ENCODE results near the gene FAM53A. TPM values are rescaled to one million over a fixed set of nuclear protein-coding genes. Genes with fewer than 3 reads are reported as not detected.

The FAM53A gene
- total and polyA plus RNA-seq, 2 donors (not counting 1 experiment from before 2014, with no cell fraction given): 0.65 to 0.99 TPM

DNA sequence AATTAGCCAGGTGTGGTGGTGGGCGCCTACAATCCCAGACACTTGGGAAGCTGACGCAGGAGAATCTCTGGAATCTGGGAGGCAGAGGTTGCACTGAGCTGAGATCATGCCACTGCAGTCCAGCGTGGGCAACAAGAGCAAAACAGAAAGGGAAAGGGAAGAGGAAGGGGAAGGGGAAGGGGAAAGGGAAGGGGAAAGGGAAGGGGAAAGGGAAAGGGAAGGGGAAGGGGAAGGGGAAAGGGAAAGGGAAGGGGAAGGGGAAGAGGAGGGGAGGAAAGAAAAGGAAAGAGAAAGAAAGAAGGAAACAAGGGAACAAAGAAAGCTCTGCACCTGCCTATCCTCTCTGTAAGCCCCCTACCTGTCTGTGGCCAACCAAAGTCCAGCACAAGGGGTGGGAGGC, 35.2 kb downstream of the FAM53A start:
- no peak overlapping the region for H3K4me3 ChIP-seq (replicated peaks in 1 of 4; ENCODE audit: control extremely low read depth in 1 of 4, insufficient read depth in 1 of 4, low read depth in 3 of 4, low read length in 4 of 4)
- no peaks in the 10 kb centered on the region for H3K36me3 ChIP-seq (ENCODE audit: control insufficient read depth, insufficient read depth, low read length)
- H4K20me1 ChIP-seq (ENCODE audit: control insufficient read depth, extremely low read depth, insufficient read depth, low read length): no peaks in the 10 kb centered on the region
- H3K27ac ChIP-seq (ENCODE audit: insufficient read depth, low read length): no peak overlapping the region
- H2AFZ ChIP-seq (ENCODE audit: low read length): no peak overlapping the region
- DNase-seq (ENCODE audit: low read depth in 2 of 2): no peak
- no peaks in the 10 kb centered on the region for H3K27me3 ChIP-seq (ENCODE audit: control insufficient read depth, insufficient read depth, low read length)
- H3K79me2 ChIP-seq (ENCODE audit: control insufficient read depth, insufficient read depth, low read length): no peaks in the 10 kb centered on the region
- H3K4me1 ChIP-seq (ENCODE audit: control insufficient read depth, extremely low read depth, insufficient read depth, low read length): no peaks in the 10 kb centered on the region
- no peak for TF ChIP-seq EZH2 (IDR thresholded peaks at IDR 0.05; ENCODE audit: low read length, missing control alignments)
- TF ChIP-seq, protein P1, sequence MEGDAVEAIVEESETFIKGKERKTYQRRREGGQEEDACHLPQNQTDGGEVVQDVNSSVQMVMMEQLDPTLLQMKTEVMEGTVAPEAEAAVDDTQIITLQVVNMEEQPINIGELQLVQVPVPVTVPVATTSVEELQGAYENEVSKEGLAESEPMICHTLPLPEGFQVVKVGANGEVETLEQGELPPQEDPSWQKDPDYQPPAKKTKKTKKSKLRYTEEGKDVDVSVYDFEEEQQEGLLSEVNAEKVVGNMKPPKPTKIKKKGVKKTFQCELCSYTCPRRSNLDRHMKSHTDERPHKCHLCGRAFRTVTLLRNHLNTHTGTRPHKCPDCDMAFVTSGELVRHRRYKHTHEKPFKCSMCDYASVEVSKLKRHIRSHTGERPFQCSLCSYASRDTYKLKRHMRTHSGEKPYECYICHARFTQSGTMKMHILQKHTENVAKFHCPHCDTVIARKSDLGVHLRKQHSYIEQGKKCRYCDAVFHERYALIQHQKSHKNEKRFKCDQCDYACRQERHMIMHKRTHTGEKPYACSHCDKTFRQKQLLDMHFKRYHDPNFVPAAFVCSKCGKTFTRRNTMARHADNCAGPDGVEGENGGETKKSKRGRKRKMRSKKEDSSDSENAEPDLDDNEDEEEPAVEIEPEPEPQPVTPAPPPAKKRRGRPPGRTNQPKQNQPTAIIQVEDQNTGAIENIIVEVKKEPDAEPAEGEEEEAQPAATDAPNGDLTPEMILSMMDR (conservative IDR thresholded peaks at IDR 0.05 in 1 of 2, IDR thresholded peaks at IDR 0.05 in 1 of 2; ENCODE audit: low read depth in 1 of 2, low read length in 2 of 2): no peak
- no peak overlapping the region for H3K4me2 ChIP-seq (ENCODE audit: extremely low read depth, insufficient read depth, low read length)
- H3K9me3 ChIP-seq (ENCODE audit: control insufficient read depth, insufficient read depth, low read depth, low read length): no peaks in the 10 kb centered on the region
- no peak overlapping the region for H3K9ac ChIP-seq (ENCODE audit: insufficient read depth, low read length)

DNA sequence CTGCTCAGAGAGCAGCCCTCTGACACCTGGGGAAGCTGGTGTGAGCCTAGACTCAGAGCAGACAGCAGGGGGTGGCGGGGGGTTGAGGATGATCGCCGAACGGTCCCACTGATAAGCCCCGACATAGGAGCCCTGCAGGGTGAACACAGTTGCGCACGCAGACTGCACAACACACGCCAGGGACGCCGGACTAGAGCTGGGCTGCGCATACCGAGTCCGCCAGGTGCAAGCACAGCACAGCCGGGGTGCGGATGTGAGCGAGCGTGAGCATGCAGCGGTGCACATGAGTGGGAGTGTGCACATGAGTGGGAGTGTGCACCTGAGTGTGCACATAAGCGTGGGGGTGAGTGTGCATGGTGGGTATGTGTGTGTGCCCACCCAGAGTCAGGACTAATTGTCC, 36.7 kb downstream of the FAM53A start:
- Histone ChIP-seq H3K27ac (ENCODE audit: insufficient read depth, low read length) (no peak overlapping the region), H3K79me2 (ENCODE audit: control insufficient read depth, insufficient read depth, low read length) (no peaks in the 10 kb centered on the region), H3K4me2 (ENCODE audit: extremely low read depth, insufficient read depth, low read length) (no peak overlapping the region), H4K20me1 (ENCODE audit: control insufficient read depth, extremely low read depth, insufficient read depth, low read length) (no peaks in the 10 kb centered on the region), H3K9ac (ENCODE audit: insufficient read depth, low read length) (no peak overlapping the region), H3K4me1 (ENCODE audit: control insufficient read depth, extremely low read depth, insufficient read depth, low read length) (no peaks in the 10 kb centered on the region), H3K9me3 (ENCODE audit: control insufficient read depth, insufficient read depth, low read depth, low read length) (no peaks in the 10 kb centered on the region), H3K36me3 (ENCODE audit: control insufficient read depth, insufficient read depth, low read length) (no peaks in the 10 kb centered on the region), H3K4me3 (replicated peaks in 1 of 4; ENCODE audit: control extremely low read depth in 1 of 4, insufficient read depth in 1 of 4, low read depth in 3 of 4, low read length in 4 of 4) (no peak overlapping the region), H2AFZ (ENCODE audit: low read length) (no peak overlapping the region), H3K27me3 (ENCODE audit: control insufficient read depth, insufficient read depth, low read length) (no peaks in the 10 kb centered on the region)
- DNase-seq (ENCODE audit: low read depth in 2 of 2): no peak
- TF ChIP-seq, protein P1 (conservative IDR thresholded peaks at IDR 0.05 in 1 of 2, IDR thresholded peaks at IDR 0.05 in 1 of 2; ENCODE audit: low read depth in 1 of 2, low read length in 2 of 2): no peak
- no peak for TF ChIP-seq EZH2 (IDR thresholded peaks at IDR 0.05; ENCODE audit: low read length, missing control alignments)

DNA sequence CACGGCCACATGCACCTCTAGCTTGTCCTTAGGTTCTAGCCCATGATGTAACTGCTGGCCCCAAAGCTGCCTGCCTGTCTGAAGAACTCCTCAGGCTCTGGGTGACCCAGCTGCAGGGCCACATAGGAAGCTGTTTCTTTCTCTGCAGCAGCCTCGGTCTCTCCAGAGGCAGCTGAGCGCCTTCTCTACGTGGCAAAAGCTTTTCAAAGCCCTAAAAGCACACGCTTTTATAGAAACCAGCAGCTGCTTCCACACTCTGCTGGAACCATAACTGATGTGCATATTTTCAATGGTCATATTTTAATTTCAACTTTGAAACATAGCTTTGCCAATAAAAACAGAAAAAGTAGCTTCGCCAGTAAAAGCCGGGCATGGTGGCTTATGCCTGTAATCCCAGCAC, 37.4 kb downstream of the FAM53A start:
- no peaks in the 10 kb centered on the region for H3K27me3 ChIP-seq (ENCODE audit: control insufficient read depth, insufficient read depth, low read length)
- H3K36me3 ChIP-seq (ENCODE audit: control insufficient read depth, insufficient read depth, low read length): no peaks in the 10 kb centered on the region
- H3K4me2 ChIP-seq (ENCODE audit: extremely low read depth, insufficient read depth, low read length): no peak overlapping the region
- DNase-seq (ENCODE audit: low read depth in 2 of 2): no peak
- TF ChIP-seq, protein P1 (conservative IDR thresholded peaks at IDR 0.05 in 1 of 2, IDR thresholded peaks at IDR 0.05 in 1 of 2; ENCODE audit: low read depth in 1 of 2, low read length in 2 of 2): no peak
- no peak for TF ChIP-seq EZH2 (IDR thresholded peaks at IDR 0.05; ENCODE audit: low read length, missing control alignments)
- no peak overlapping the region for H3K4me3 ChIP-seq (replicated peaks in 1 of 4; ENCODE audit: control extremely low read depth in 1 of 4, insufficient read depth in 1 of 4, low read depth in 3 of 4, low read length in 4 of 4)
- H3K9ac ChIP-seq (ENCODE audit: insufficient read depth, low read length): no peak overlapping the region
- H3K4me1 ChIP-seq (ENCODE audit: control insufficient read depth, extremely low read depth, insufficient read depth, low read length): no peaks in the 10 kb centered on the region
- H2AFZ ChIP-seq (ENCODE audit: low read length): no peak overlapping the region
- no peak overlapping the region for H3K27ac ChIP-seq (ENCODE audit: insufficient read depth, low read length)
- no peaks in the 10 kb centered on the region for H3K9me3 ChIP-seq (ENCODE audit: control insufficient read depth, insufficient read depth, low read depth, low read length)
- H4K20me1 ChIP-seq (ENCODE audit: control insufficient read depth, extremely low read depth, insufficient read depth, low read length): no peaks in the 10 kb centered on the region
- H3K79me2 ChIP-seq (ENCODE audit: control insufficient read depth, insufficient read depth, low read length): no peaks in the 10 kb centered on the region

Measured in fibroblast of lung (primary cell).